PFSK-1 (cell line): ENCODE results near the gene SCNN1B.

Experiments
- FOXP2 ChIP-seq: optimal IDR thresholded peaks from 2 replicates; pipeline ENCODE3; 2011; ENCODE audit warnings: borderline replicate concordance, control low read depth, inconsistent platforms; ENCODE audit not compliant: insufficient read depth; ENCODE audit errors: extremely low read length, extremely low read depth
- POLR2AphosphoS5 ChIP-seq: IDR thresholded peaks from 2 replicates; pipeline ENCODE4 v1.6.1; 2012; ENCODE audit warnings: low read depth, mild to moderate bottlenecking, control low read depth, low read length, moderate library complexity
- REST ChIP-seq, 2 experiments: IDR thresholded peaks; 2 replicates each; pipeline versions ENCODE4 v1.6.1 to v1.8.0; 2011 to 2012; ENCODE audit warnings: low read depth in 2 of 2, low read length in 2 of 2, control low read depth in 1 of 2, inconsistent platforms in 1 of 2, mild to moderate bottlenecking in 1 of 2, moderate library complexity in 1 of 2; ENCODE audit not compliant: insufficient read depth in 1 of 2
- SIN3A ChIP-seq: IDR thresholded peaks from 2 replicates; pipeline ENCODE4 v1.6.1; 2012; ENCODE audit warnings: mild to moderate bottlenecking, low read length, moderate library complexity, borderline replicate concordance; ENCODE audit not compliant: insufficient read depth
- TAF1 ChIP-seq: IDR thresholded peaks from 2 replicates; pipeline ENCODE4 v1.6.1; 2012; ENCODE audit warnings: low read length, control low read depth, borderline replicate concordance; ENCODE audit not compliant: insufficient read depth

Gene SCNN1B

GRCh38 chr16:23416816-23417215 is 114.7 kb downstream of the SCNN1B start:
- TF ChIP-seq FOXP2 (no peak), TAF1 (no peak), POLR2AphosphoS5 (no peak), SIN3A (no peak)

GRCh38 chr16:23420011-23420410 is 117.9 kb downstream of the SCNN1B start:
- TF ChIP-seq POLR2AphosphoS5 (no peak), REST (IDR thresholded peaks at IDR 0.05; ENCODE audit: insufficient read depth in 1 of 2, low read depth in 2 of 2, low read length in 2 of 2) (no peak), FOXP2 (no peak), TAF1 (no peak), SIN3A (no peak)

GRCh38 chr16:23423496-23424049 is 121.5 kb downstream of the SCNN1B start:
- TF ChIP-seq FOXP2 (peak; percentile 33), REST (IDR thresholded peaks at IDR 0.05; ENCODE audit: insufficient read depth in 1 of 2, low read depth in 2 of 2, low read length in 2 of 2) (0 out of 4 replicates have a peak, but pooled peaks of 1 of the 2 experiments have one; percentile 54), TAF1 (no peak)

GRCh38 chr16:23424292-23424958 is 122.3 kb downstream of the SCNN1B start:
- TF ChIP-seq POLR2AphosphoS5: no peak
- no peak for TF ChIP-seq FOXP2
- no peak for TF ChIP-seq SIN3A
- TF ChIP-seq REST (IDR thresholded peaks at IDR 0.05; ENCODE audit: insufficient read depth in 1 of 2, low read depth in 2 of 2, low read length in 2 of 2): no peak
- no peak for TF ChIP-seq TAF1

GRCh38 chr16:23428351-23428750 is 126.2 kb downstream of the SCNN1B start:
- TF ChIP-seq POLR2AphosphoS5: no peak
- TF ChIP-seq REST (IDR thresholded peaks at IDR 0.05; ENCODE audit: insufficient read depth in 1 of 2, low read depth in 2 of 2, low read length in 2 of 2): no peak
- no peak for TF ChIP-seq FOXP2
- TF ChIP-seq TAF1: no peak
- no peak for TF ChIP-seq SIN3A
